ENCODE results near the gene EPAS1.

EPAS1 gene

DNA sequence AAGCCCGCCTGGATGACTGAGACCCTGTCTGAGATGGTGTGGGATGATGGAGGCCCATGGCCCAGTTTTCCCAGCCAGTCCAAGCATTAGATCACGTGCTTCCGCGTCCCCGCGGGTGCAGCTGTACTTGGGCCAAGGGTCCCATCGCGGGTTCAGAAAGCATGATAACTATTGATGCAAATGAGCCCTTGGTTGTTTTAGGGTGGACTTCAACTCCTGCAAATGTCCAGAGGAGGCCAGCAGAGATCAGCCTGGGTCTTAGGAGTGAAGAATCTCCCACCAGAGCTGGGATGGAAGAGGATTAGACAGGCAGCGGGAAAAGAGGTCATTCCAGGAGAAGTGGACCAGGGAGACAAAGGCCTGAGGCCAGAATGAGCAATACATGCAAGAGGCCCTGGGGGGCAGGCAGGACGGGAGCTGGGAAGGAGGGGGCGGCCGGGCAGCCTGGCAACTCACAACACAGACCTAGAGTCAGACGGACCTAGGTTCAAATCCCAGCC lies 92.3 kb downstream of the EPAS1 start:
- peak; percentile 13 for DNase-seq (ENCODE audit: low read depth)
- H3K4me3 ChIP-seq (ENCODE audit: low read depth, low read length): no peak overlapping the region
- TF ChIP-seq, protein P1, sequence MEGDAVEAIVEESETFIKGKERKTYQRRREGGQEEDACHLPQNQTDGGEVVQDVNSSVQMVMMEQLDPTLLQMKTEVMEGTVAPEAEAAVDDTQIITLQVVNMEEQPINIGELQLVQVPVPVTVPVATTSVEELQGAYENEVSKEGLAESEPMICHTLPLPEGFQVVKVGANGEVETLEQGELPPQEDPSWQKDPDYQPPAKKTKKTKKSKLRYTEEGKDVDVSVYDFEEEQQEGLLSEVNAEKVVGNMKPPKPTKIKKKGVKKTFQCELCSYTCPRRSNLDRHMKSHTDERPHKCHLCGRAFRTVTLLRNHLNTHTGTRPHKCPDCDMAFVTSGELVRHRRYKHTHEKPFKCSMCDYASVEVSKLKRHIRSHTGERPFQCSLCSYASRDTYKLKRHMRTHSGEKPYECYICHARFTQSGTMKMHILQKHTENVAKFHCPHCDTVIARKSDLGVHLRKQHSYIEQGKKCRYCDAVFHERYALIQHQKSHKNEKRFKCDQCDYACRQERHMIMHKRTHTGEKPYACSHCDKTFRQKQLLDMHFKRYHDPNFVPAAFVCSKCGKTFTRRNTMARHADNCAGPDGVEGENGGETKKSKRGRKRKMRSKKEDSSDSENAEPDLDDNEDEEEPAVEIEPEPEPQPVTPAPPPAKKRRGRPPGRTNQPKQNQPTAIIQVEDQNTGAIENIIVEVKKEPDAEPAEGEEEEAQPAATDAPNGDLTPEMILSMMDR (conservative IDR thresholded peaks at IDR 0.05; ENCODE audit: low read depth, low read length): peak; percentile 34

DNA sequence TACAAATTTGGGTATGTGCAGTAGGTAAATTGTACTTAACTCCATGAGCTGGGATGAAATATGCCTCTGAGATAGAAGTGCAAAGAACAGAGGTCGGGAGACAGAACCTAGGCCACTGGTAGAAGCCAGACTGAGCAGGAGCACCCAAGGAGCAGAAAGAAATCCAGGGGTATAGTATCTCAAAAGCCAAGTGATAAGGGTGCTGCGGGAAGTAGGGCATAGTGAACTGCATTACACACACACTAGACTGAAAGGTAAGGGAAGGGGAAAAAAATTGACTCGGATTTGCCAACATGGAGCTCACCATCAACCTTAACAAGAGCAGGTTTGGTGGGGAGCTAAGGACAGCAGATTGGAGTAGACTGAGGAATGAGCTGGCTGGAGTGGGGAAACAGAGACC lies 92.8 kb downstream of the EPAS1 start:
- H3K4me3 ChIP-seq (ENCODE audit: low read depth, low read length): no peak overlapping the region
- DNase-seq (ENCODE audit: low read depth): no peak
- TF ChIP-seq, protein P1 (conservative IDR thresholded peaks at IDR 0.05; ENCODE audit: low read depth, low read length): no peak

DNA sequence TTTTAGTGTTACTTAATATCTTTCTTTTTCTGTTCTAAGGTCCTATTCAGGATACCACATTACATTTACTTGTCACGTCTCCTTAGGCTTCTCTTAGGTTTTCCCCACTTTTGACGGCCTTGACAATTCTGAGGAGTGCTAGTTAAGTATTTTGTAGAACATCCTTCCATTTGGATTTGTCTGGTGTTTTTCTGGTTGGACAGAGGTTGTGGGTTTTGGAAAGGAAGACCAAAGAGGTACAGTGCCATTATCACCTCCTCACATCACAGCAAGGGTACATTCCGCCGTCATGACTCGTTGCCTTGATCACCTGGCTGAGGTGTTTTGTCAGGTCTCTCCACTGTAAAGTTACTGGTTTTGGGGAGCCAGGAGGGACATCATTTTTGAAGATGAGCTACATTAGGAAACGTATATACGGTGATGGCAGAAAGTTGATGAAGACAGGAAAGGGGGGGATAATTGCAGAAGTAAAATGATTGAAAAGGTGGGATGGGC lies 93.7 kb downstream of the EPAS1 start:
- TF ChIP-seq, protein P1 (conservative IDR thresholded peaks at IDR 0.05; ENCODE audit: low read depth, low read length): no peak
- DNase-seq (ENCODE audit: low read depth): no peak

DNA sequence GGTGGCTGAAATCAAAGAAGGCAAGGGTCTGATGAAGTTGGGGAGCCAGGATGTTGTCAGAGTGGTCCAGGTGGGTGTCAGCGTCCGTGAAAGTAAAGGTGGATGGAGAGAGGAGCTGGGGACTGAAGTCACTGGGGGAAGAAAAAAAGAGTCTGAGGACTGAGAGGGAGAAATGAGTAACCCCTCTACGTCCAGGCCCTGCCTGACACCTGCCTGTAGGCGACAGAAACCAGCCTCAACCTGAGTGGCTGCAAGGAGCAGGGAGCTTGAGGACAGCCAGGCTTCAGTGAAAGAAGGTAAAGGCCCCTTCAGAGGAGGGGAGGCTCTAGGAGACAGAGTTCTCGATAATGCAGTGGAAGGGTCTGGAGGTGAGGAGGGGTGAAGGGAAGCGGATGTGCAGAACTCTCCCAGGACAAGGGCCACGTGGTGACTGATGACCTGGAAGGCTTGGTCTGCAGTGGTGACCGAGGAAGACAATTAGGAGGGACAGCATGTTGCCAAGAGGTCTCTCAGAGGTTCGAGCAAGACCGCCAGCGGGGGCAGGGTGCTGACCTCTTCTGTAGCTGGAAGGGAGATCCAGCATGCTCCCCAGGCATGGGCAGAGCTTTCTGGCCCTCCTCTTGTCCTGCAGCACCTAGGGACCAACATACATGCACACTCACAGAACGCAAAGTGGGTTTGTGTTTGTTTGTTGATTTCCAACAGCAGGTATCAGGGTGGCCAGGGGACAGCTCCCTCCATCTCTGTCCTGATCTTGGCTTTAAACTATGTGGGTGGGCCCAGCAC lies 95.5 kb downstream of the EPAS1 start:
- TF ChIP-seq, protein P1 (conservative IDR thresholded peaks at IDR 0.05; ENCODE audit: low read depth, low read length): no peak
- no peak overlapping the region for H3K4me3 ChIP-seq (ENCODE audit: low read depth, low read length)

More for the DNA sequence above, 93.7 kb downstream of the EPAS1 start:
- no peak overlapping the region for H3K4me3 ChIP-seq (ENCODE audit: low read depth, low read length)

DNA sequence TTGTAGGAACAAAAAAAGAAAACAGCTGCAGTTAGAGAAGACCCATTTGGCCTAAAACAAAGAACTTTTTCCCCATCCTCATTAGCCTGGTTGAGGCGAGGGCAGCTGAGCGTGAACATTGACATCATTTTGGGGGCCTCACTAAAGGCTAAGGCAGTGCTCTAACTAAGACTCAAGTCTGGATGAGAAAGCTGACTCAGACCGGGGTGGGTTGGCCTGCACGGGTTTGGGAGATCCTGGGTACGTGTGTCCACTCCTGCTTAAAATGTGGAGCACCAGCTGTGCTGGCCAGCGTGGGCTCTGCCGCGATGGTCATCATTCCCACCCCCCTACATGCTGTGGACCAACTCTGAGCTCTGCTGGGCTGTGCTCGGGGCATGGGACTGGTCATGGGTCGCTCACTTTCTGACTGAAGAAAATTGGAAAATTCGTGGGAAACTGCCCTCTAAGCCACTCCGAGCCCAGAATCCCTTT lies 96.2 kb downstream of the EPAS1 start:
- no peak overlapping the region for H3K4me3 ChIP-seq (ENCODE audit: low read depth, low read length)
- DNase-seq (ENCODE audit: low read depth): no peak
- TF ChIP-seq, protein P1 (conservative IDR thresholded peaks at IDR 0.05; ENCODE audit: low read depth, low read length): no peak

More for the DNA sequence above, 95.5 kb downstream of the EPAS1 start:
- no peak for DNase-seq (ENCODE audit: low read depth)

GRCh38 chr2:46393865-46394264 lies 96.7 kb downstream of the EPAS1 start:
- no peak overlapping the region for H3K4me3 ChIP-seq (ENCODE audit: low read depth, low read length)
- no peak for DNase-seq (ENCODE audit: low read depth)
- TF ChIP-seq, protein P1 (conservative IDR thresholded peaks at IDR 0.05; ENCODE audit: low read depth, low read length): no peak
